DOHH2 (cell line): ENCODE measurements around the gene STXBP5L.
"Not testable (repeated sequence)": the region's sequence is repeated elsewhere in the genome, so short reads cannot be mapped to it uniquely, and the experiment has no call there.

Experiments
- H3F3A ChIP-seq: fragments of 200-600 bp; sonication (generic), shearing (Covaris generic); 2 replicates; pipeline ENCODE4 v1.6.0; 2016; ENCODE audit warnings: antibody characterized with exemption, mild to moderate bottlenecking; ENCODE audit not compliant: control insufficient read depth, insufficient read depth
- H3K27ac ChIP-seq: fragments of 200-600 bp; sonication (generic); 2 replicates; pipeline ENCODE4 v1.5.1; 2014; ENCODE audit warnings: low read depth, mild to moderate bottlenecking, low read length, moderate library complexity
- H3K27me3 ChIP-seq: fragments of 200-600 bp; sonication (generic); 2 replicates; pipeline ENCODE4 v1.6.1; 2014; ENCODE audit warnings: mild to moderate bottlenecking, low read length, mixed read lengths; ENCODE audit not compliant: control insufficient read depth
- H3K36me3 ChIP-seq: fragments of 200-600 bp; sonication (generic); 2 replicates; pipeline ENCODE4 v1.6.1; 2014; ENCODE audit warnings: mild to moderate bottlenecking, low read length, moderate library complexity, mixed read lengths; ENCODE audit not compliant: control insufficient read depth
- H3K4me1 ChIP-seq: fragments of 200-600 bp; sonication (generic); 2 replicates; pipeline ENCODE4 v1.6.1; 2014; ENCODE audit warnings: mild to moderate bottlenecking, low read length, mixed read lengths; ENCODE audit not compliant: control insufficient read depth
- H3K4me2 ChIP-seq: fragments of 200-600 bp; sonication (generic); 2 replicates; pipeline ENCODE4 v1.6.0; 2014; ENCODE audit warnings: mild to moderate bottlenecking, low read length, moderate library complexity
- H3K4me3 ChIP-seq: fragments of 200-600 bp; sonication (generic); 2 replicates; pipeline ENCODE4 v1.5.1; 2014; ENCODE audit warnings: mild to moderate bottlenecking, low read length, mixed read lengths
- H3K79me2 ChIP-seq: fragments of 200-600 bp; sonication (generic); 2 replicates; pipeline ENCODE4 v1.6.1; 2014; ENCODE audit warnings: mild to moderate bottlenecking, low read length, mixed read lengths; ENCODE audit not compliant: control insufficient read depth
- H3K9me2 ChIP-seq: fragments of 200-600 bp; sonication (generic); replicated peaks from 2 replicates; pipeline ENCODE4 v1.6.1; 2014; ENCODE audit warnings: mild to moderate bottlenecking, low read length, mixed read lengths; ENCODE audit not compliant: control insufficient read depth
- H3K9me3 ChIP-seq: fragments of 200-600 bp; sonication (generic); 2 replicates; pipeline ENCODE4 v1.6.1; 2014; ENCODE audit warnings: antibody characterized with exemption, low read length, mixed read lengths; ENCODE audit not compliant: control insufficient read depth, insufficient read depth
- H4K20me1 ChIP-seq: fragments of 200-600 bp; sonication (generic); 2 replicates; pipeline ENCODE4 v1.6.0; 2014; ENCODE audit warnings: low read depth, mild to moderate bottlenecking, antibody characterized with exemption, low read length, moderate library complexity; ENCODE audit not compliant: control insufficient read depth, insufficient read depth
- CTCF ChIP-seq: fragments of 200-600 bp; sonication (generic); IDR thresholded peaks from one replicate; pipeline ENCODE4 v1.5.1; 2014; ENCODE audit warnings: antibody characterized with exemption, mild to moderate bottlenecking, low read depth, low read length; ENCODE audit not compliant: poor library complexity, severe bottlenecking
- EZH2phosphoT487 ChIP-seq: fragments of 200-600 bp; sonication (generic); IDR thresholded peaks from 2 replicates; pipeline ENCODE4 v1.6.1; 2017; ENCODE audit warnings: borderline replicate concordance, mild to moderate bottlenecking, antibody characterized with exemption, low read length, moderate library complexity, mixed read lengths

The STXBP5L gene

GRCh38 chr3:121223116-121223515 lies 315.1 kb downstream of the STXBP5L start:
- no peaks in the 10 kb centered on the region for H3K9me3 ChIP-seq
- TF ChIP-seq CTCF (no peak), EZH2phosphoT487 (no peak)
- no peak overlapping the region for H3K27ac ChIP-seq
- no peaks in the 10 kb centered on the region for H3K4me1 ChIP-seq
- H3K4me3 ChIP-seq = no peak overlapping the region
- H4K20me1 ChIP-seq = no peaks in the 10 kb centered on the region
- no peaks in the 10 kb centered on the region for H3F3A ChIP-seq
- no peaks in the 10 kb centered on the region for H3K36me3 ChIP-seq
- H3K4me2 ChIP-seq = no peak overlapping the region
- no peaks in the 10 kb centered on the region for H3K9me2 ChIP-seq
- no peaks in the 10 kb centered on the region for H3K79me2 ChIP-seq
- no peaks in the 10 kb centered on the region for H3K27me3 ChIP-seq

DNA sequence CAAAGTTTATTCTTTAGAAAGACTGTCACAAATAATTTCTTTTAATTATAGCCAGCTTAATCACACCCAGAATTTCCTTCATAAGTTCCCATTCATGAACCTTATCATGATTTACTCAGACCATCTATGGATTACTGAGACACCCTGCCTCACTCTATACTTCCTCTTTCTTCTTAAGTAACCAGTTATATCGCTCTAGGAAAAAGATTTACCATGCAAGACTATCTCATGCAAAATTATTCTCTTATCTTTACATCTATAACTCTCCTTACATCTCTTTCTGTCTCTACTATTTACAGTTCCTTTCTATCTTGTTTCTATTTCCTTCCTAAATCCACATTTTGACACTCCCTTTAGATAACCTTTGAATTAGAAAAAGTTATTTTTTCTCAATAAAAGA lies 321.0 kb downstream of the STXBP5L start:
- Histone ChIP-seq H3K9me3 (no peaks in the 10 kb centered on the region), H4K20me1 (no peaks in the 10 kb centered on the region), H3K27me3 (no peaks in the 10 kb centered on the region), H3K79me2 (no peaks in the 10 kb centered on the region), H3K4me1 (no peaks in the 10 kb centered on the region), H3F3A (no peaks in the 10 kb centered on the region), H3K4me2 (no peak overlapping the region), H3K36me3 (no peaks in the 10 kb centered on the region), H3K9me2 (no peaks in the 10 kb centered on the region), H3K27ac (no peak overlapping the region), H3K4me3 (no peak overlapping the region)
- no peak for TF ChIP-seq CTCF
- no peak for TF ChIP-seq EZH2phosphoT487

- H3K27ac ChIP-seq, H3K9me3 ChIP-seq, H3F3A ChIP-seq, H3K79me2 ChIP-seq, H3K9me2 ChIP-seq, H3K4me2 ChIP-seq, H4K20me1 ChIP-seq, H3K4me3 ChIP-seq, H3K36me3 ChIP-seq, H3K4me1 ChIP-seq, H3K27me3 ChIP-seq: not testable (repeated sequence)
Measured at GRCh38 chr3:121230194-121230593, 322.2 kb downstream of the STXBP5L start.

GRCh38 chr3:121231872-121232271 lies 323.9 kb downstream of the STXBP5L start:
- Histone ChIP-seq H3K4me2 (no peak overlapping the region), H3K79me2 (no peaks in the 10 kb centered on the region)

More at GRCh38 chr3:121231872-121232271, 323.9 kb downstream of the STXBP5L start:
- Histone ChIP-seq H3K4me1 (no peaks in the 10 kb centered on the region), H3F3A (no peaks in the 10 kb centered on the region), H4K20me1 (no peaks in the 10 kb centered on the region), H3K9me2 (no peaks in the 10 kb centered on the region), H3K27ac (no peak overlapping the region), H3K36me3 (no peaks in the 10 kb centered on the region), H3K27me3 (no peaks in the 10 kb centered on the region), H3K4me3 (no peak overlapping the region), H3K9me3 (no peaks in the 10 kb centered on the region)
- TF ChIP-seq EZH2phosphoT487 = no peak
- no peak for TF ChIP-seq CTCF
